HG02571 (cell line): ENCODE measurements around the gene WDR90.

ENCODE experiments used
- ATAC-seq: cut with Tn5 transposase; IDR thresholded peaks from one replicate; pipeline ENCODE4 v1.9.1; 2021; ENCODE audit warnings: mild to moderate bottlenecking, moderate library complexity; ENCODE audit not compliant: unreplicated experiment

WDR90 gene

DNA sequence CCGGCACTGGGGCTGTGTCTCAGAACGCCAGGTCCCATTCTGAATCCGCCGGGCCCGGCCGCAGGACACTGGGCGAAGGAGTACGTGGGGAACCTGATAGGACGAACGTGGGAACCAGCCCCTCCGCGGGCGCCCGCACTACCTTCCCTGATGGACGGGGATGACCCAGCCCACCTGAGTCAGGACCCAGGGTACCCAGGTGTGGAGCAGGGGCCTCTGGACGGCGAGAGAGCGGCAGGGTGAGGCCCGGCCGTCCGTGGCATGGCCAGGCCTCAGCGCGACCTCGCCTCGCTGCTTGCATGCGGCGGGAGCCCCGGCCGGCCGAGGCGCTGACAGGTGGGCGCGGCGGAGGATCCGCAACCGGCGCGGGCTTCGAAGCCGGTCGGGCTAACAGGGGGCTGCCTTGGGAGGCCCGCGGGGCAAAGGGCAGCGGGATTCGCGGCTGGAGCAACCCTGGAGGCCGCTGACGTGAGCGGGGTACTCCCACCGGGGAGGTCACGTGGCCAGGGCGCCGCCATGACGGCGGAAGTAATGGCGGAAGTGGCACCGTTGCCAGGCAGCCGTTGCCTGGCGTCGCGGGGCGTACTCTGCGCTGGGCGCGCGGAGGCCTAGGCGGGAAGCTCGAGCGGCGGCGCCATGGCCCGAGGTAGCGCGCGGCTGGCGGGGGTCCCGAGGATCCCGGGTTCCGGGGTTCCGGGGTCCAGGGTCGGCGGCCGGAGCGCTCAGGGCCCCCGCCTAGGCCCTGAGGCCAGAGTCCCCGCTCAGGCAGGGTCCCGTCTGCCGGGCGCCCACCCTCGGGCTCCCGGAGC lies at the start of gene WDR90:
WDR90 (plus strand) TSS at position 585 of the 809 bp plus-strand sequence; CDS start at position 637, 52 bp downstream.
- peak; percentile 77 for ATAC-seq

DNA sequence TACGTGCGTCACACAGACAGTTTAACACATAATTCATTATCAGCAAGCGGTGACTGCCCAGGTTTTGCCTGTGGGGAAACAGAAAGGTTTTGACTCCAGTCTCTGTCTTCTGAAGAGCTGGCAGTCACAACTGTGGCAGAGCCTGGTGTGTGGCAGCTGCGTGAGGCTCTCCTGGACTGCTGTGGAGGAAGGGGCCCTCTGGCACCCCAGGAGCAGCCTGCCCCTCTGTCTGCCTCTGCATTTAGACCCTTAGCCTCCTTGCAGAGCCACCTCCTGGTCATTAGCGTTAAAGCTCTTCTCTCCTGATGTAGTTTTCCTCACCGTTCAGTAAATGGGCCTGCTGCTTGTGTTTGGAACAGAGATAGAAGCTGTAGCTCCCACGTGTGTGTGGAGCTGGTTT lies 48.4 kb upstream of the WDR90 start:
- no peak for ATAC-seq

DNA sequence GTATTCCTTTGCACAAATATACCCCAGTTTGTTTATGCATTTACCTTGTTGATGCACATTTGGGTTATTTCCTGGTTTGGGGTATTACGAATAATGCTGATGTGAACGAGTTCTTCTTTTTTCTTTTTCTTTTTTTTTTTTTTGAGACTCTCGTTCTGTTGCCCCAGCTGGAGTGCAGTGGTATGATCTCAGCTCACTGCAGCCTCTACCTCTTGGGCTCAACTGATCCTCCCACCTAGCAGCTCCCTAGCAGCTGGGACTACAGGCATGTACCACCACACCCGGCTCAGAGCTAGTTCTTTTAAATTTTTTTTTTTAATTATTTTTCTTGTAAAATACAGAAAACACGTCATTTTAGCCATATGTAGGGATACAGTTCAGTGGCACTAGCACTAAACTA lies 45.2 kb upstream of the WDR90 start:
- no peak for ATAC-seq

DNA sequence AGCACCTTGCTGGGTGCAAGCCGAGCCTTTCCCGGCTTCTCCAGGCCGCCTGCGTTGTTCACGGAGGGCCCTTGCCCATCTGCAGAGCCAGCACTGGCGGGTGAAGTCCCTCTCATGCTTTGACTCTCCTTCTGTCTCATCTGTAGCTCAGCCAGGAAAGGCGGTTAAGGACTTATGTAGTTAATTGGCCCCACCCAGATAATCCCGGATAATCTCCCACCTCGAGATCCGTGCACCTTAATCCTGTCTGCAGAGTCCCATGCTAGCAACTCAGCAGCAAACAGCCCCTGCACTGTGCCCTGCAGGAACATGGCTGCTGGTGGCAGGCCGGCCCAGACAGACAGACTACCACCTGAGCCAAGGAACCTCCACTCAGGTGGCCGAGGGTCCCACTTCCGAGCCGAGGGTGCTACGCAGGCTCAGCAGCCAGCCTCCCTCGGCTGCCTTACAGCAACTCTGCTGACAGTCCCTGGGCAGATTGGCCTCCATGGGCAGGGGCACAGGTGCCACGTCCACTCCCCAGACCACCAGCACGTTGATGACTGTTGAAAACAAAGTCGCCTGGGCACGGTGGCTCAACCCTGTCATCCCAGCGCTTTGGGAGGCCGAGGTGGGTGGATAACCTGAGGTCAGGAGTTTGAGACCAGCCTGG lies 42.4 kb upstream of the WDR90 start:
- ATAC-seq = no peak

DNA sequence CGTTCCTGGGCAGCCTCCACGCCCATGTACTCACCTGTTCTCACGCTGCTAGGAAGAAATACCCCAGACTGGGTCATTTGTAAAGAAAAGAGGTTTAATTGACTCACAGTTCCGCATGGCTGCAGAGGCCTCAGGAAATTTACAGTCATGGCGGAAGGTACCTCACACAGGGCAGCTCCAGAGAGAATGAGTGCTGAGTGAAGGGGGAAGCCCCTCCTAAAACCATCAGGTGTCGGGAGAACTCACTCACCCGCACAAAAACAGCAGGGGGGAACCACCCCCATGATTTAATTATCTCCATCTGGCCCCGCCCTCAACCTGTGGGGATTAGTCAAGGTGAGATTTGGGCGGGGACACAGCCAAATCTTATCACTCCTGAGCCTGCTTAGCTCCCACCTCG lies 41.1 kb upstream of the WDR90 start:
- no peak for ATAC-seq

DNA sequence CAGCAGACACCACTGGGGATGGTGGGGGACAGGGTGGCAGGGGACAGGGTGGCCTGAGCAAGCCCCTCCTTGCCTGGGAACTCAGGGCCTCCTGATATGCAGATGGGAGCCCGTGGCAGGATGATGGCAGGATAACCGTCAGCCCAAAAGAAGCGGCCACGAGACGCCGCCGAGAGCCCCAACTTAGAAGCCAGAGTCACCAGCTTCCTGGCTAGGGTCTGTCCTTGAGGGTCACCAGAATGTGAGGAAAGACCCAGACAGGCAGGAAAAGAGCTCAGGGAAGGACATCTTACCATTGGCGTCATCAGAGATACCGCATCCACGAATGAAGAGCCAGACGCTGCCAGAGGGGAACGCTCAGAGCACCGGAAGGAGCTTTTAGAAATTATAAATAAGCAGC lies 39.8 kb upstream of the WDR90 start:
- ATAC-seq = no peak

DNA sequence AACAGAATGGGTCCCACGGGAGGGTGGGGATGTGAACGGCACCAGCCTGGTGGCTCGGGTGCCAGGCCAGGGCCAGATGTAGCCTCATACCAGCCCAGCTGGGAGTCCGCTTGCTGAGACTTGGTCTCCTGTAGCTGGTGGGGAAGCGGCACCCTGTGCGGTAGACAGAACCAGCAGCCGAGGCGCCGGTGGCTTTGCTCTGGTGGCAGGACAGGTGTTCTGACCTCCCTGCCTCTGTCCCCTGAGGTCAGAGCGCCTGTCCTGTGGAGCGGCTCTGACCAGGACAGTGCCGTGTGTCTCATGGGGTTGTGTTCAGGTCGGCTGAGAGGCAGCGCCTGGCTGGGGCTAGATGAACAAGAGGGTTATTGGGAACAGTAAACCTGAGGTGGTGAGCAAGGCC lies 39.2 kb upstream of the WDR90 start:
- no peak for ATAC-seq

DNA sequence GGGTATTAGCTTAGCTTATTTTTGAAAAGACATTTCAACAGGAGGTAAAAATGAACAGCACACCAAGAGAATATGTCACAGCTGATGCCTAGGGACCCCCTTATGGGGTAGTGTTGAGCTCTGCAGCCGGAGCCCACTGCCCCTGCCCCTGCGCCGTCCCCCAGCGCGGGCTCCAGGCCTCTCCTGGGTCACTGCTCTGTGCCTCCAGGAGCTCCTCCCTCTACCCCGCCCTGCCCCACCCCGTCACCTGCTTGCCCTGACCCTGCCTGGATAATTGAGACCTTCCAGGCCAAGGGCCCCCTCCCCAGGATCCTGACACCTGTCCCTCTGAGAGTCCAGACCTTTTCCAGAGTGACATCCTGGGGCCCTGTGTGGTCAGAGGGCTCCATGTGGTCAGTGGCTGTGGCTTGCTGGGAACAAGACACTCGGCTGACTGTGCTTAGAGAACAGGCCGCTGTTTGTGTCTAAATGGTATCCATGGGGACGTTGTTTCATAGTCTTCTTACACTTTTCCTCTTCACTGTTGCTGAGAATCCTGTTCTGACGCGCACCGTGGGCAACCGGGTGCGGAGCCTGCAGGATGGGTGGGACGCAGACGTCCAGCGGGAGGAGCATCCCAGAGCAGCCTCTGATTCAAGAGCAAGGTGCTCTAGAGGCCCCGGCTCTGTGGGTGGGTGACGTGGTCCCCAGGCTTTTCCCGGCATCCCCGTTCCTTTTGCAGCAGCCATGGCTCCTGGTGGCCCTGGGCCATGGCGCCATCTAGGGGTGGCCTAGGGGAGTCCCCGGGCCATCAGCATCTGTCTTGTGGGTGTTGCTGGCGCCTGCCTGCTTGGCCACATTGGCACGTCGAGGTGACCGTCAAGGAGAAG lies 38.4 kb upstream of the WDR90 start:
- ATAC-seq = no peak

DNA sequence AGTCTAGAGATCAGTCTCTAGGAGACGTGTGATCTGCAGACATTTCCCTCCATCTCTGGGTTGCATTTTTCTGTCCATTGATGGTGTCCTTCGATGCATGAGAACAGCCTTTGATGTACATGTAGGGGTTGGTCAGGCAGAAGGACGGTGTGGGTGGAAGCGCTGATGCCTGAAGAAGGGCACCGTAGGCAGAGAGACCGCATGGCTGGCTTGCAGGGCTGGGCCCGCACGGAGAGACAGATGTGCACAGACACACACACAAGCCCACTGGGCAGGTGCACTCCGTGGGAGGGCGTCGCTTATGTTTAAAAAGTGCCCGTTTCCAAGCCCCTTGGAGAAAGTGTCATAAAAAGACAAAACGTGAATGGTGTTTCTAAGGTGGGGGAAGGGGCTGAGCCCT lies 34.0 kb upstream of the WDR90 start:
- no peak for ATAC-seq

DNA sequence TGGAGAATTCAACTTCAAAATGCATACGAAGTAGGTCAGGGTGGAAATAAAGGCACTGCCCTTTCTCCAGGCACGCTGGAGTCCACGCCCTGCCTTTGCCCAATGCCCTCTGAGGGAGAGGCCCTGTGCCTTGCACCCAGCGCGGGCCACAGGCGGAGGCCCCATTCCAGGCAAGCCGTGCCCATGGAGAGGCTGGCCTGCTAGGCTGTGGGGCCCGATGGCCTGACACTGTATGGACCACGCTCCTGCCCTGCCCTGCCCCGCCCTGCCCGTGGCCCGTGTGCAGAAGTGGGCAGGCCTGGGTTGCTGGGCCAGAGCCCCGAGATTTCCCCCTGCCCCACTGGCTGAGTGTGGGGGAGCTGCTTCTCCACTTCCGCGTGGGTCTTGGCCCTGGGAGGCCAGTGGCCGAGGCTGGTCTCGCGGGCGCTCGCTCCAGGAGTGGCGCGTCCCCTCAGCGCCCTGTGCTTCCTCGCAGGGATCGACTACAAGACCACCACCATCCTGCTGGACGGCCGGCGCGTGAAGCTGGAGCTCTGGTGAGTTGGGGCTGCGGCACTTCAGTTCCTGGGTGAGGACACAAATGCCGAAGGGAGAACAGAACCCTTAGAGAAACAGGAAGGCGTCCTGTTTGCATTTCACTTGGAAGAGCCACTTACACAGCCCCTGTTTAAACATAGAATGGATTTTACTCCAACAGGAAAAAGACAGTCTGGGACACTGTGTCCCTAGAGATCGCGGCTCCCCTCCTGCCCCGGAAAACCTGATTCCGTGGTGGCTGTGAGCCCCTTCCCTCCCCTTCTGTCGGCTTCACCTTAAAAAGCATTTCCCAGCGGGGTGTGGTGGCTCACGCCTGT lies 32.2 kb upstream of the WDR90 start:
- no peak for ATAC-seq

DNA sequence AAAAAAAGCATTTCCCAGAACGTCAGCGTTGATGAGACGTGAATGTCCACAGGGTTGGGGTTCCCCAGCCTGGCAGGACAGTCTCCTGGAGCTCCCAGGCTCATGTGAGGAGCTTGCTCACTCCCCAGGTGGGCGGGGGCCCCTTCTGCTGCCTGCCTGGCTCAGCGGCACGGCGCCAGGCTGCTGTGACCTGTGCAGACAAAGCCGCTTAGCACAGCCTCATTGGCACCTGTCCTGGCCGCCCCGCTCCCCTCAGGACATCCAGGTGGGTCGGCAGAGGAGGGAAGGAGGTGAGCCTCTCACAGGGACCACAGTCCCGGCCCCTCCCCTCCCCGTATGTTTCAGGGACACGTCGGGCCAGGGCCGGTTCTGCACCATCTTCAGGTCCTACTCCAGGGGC lies 31.3 kb upstream of the WDR90 start:
- no peak for ATAC-seq

DNA sequence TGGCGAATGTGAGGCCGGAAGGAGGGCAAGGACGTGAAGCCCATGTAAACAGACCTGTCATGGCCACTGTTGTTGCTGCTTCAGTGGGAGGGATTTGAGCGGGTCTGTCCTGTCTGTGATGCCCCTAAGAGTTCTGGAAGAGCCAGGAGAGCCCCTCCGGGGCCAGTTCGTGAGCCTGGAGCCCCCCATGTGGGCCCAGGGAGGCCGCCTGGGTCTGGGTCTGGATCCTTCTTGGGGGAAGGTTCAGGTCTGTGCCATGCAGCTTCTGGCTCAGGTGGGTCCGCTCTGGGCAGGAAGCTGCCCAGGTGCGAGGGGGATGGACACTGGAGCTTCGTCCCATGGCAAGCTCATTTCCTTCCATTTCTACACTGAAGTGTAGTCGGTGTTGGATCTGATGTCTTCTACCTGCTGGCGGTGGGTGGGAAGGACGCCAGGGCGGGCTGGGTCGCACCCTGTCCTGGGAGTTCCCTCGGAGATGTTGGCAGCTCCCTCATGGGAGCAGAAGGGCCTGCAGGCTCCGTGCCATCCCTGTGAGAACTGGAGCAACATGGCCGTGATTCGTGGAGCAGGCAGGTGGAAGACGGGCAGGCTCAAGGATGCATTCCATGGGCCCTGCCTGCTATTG lies 29.6 kb upstream of the WDR90 start:
- no peak for ATAC-seq

DNA sequence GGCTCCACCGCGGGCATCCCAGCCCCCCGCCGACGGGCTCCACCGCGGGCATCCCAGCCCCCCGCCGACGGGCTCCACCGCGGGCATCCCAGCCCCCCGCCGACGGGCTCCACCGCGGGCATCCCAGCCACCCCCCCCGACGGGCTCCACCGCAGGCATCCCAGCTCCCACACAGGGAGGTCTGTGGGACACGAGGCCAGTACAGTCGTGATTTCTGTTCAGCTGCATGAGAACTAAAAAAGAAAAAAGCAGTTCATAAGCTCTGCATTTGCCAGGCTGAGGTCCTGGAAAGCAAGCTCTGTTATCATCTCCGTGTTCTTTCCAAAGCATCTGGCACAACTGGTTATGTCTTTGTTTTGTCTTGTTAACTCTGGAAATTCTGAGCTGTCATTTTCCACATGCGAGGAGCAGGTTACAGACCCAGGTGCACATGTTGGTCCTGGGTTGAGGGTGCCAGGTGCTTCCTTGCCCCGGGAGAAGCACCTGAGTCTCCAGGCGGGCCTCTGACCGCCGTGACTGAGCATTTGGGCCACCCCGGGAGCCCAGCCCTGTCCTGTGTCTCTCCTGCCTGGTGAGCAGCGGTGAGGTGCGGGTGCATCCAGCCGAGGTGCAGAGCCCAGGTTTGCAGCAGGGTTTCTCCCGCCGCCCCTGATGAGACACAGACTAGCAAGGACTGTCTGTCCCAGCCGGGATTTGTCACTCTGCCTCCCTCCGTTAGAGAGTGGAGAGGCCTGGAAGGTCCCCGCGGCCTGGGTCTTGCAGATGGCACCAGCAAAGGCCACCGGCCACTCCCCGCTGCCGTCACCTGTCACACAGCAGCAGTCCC lies 28.3 kb upstream of the WDR90 start:
- ATAC-seq = no peak

DNA sequence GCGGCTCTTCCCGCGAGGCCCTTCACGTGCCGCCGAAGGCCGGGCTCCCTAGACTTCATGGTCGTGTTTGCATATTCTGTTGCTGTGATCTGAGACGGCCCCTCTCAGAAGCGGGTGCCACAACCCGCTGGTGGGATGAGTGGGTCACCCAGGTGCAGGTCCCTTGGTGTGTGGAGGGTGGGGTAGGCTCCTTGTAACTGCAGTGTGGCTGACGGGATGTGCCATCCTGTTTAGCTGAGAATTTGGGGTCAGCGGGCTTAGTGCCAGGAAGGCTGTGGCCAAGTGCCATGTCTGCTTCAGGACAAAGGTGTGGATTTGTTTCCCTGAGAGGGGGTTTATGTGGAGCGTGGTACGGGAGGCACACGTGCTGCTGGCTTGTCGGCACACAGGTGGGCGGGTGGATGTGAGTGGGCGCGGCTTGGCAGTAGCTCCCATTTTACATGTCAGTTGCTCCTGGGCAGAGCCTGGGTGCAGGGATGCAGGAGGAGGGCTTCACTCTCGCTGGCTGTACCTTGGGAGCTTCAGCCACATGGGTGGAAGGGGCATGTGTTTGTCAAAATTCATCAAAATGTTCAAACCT lies 27.5 kb upstream of the WDR90 start:
- no peak for ATAC-seq

DNA sequence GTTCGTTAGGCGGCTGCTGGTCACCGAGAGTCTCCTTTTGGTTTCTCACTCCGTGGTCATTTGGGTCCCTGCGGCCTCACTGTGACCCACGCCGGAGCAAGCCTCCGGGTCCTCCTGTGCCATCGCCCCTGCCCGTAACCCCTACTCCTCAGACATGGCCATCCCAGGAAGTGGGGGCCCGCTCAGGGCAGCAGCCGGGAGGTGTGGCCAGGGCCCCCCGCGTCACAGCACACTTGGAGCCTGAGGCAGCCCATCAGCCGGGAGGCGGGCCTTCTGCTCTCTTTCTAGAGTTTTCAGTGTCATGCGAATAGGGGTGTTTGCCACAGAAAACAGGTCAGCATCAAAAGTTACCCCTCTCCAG lies 26.3 kb upstream of the WDR90 start:
- ATAC-seq = no peak

DNA sequence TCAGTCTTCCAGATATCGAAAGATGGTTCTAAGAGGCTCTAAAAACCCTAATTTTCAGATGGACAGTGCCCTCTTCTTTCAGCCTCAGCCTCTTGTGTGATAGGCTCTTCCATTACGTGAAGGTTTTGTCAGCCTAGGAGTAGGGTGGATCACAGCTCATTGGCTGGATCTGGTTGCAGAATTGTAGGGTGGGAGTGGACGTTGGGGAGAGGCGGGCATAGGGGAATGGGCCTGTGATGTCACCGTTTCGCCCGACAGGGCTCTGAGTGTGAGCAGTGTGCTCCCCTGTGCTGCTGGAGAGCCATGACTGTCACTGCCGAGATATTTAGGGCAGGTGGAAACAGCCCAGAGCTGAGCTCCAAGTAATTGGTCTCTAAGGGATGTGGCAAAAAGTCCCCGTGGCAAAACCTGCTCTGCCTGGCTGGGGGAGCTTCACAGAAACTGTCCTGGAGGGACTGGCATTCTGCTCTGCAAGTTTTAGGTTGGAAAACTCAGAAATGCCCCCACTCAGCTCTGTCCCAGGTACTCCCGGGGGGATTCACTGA lies 24.6 kb upstream of the WDR90 start:
- ATAC-seq = no peak

DNA sequence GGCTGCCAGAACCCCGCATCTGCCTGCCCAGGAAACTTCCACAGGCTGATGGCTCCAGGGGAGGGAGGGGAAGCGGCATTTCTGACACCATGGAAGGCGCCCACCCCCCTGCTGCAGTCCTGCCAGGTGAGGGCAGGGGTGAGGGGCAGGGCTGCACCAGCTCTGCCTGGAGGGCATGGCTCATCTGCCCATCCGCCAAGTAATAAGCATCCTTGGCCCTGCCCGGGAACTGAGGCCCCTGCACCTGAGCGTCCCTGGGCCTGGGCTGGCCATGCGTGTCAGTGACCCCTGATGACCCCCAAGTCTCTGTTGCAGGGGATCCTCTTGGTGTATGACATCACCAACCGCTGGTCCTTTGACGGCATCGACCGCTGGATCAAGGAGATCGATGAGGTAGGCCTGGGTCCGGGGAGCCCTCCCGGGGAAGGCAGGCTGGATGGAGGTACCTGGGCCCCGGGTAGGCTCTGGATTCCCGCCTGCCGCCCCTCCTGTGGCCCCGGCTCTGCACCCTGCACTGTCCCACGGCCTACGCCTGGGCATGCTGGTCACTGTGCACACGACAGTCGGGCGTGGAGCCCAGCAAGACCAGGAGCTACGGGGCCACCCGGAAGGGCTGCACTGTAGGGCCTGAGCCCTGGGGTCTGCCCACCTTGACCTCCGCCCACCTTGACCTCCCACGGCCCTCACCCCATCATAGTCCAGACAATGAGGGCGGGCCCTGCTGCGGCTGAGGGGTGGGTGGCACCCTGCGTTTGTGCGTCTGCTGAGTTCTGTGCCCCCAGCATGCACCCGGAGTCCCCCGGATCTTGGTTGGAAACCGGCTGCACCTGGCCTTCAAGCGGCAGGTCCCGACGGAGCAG lies 23.8 kb upstream of the WDR90 start:
- ATAC-seq = no peak
